Measurements from ENCODE around the gene ARF6.

- no peak for TF ChIP-seq CTCF (conservative IDR thresholded peaks at IDR 0.05 in 1 of 2, IDR thresholded peaks at IDR 0.05 in 1 of 2; ENCODE audit: low read depth in 1 of 2, low read length in 2 of 2)
- TF ChIP-seq EZH2 (IDR thresholded peaks at IDR 0.05; ENCODE audit: low read length, missing control alignments), result no peak
Measured at GRCh38 chr14:49931523-49931922, 38.6 kb downstream of the ARF6 start.
